Stimulated activated CD4-positive, alpha-beta T cell treated with anti-CD3 and anti-CD28 coated beads, Interleukin-12 subunit alpha, Interleukin-12 subunit beta, amount 100 ng/mL, for 24 hours (primary cell): Measurements from ENCODE around the gene RGS5.

Experiments used
- DNase-seq, 2 experiments: peaks; one replicate each; pipeline ENCODE4 v3.0.0-alpha.2; 2020; ENCODE audit warnings: low read depth in 2 of 2

RGS5 gene

GRCh38 chr1:163145435-163145834 is 57.3 kb downstream of the RGS5 start:
- no peak for DNase-seq

- no peak for DNase-seq
Observed at GRCh38 chr1:163144418-163144817, 58.3 kb downstream of the RGS5 start.

- DNase-seq: no peak
Observed at GRCh38 chr1:163142152-163142551, 60.6 kb downstream of the RGS5 start.

- DNase-seq: no peak
Observed at GRCh38 chr1:163141556-163141955, 61.2 kb downstream of the RGS5 start.

DNA sequence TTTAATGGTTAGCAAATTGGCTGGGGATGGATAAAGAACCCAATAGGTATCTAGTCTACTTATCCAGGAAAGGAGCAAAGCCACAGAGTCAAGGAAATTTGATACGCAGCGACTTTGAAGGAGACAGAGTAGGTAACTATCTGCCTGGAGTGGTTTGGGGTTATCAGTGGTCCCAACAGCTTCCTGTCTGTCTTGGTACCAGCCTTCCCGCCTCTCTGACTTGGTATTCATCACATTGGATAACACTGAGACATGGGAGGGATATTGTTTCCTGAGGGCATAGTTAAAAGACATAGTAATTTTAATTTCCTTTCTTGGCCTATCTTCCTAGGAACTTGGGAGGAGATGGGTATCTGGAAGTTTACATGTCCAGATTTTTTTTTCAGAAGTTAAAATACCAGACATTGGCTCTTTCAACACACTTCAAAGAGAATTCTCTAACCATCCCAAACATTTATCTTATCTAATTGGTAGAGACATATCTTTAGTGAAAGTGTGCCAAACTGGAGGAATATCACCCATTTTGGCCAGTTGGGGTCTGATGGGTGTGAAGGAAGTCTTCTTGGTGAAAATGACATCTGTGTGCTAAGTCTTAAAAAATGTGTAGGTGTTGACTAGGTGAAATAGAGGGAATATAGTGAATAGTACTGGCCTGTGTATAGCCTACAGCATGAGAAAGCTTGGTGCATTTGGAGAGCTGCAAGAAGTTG is 65.0 kb downstream of the RGS5 start:
- DNase-seq: no peak

- DNase-seq: no peak
Observed at GRCh38 chr1:163131981-163132380, 70.7 kb downstream of the RGS5 start.

GRCh38 chr1:163130225-163130856 is 72.4 kb downstream of the RGS5 start:
- no peak for DNase-seq

GRCh38 chr1:163128282-163128681 is 74.4 kb downstream of the RGS5 start:
- DNase-seq: no peak

- DNase-seq: no peak
Observed at GRCh38 chr1:163124812-163125211, 77.9 kb downstream of the RGS5 start.

GRCh38 chr1:163120372-163120771 is 82.3 kb downstream of the RGS5 start:
- no peak for DNase-seq

GRCh38 chr1:163119707-163120106 is 83.0 kb downstream of the RGS5 start:
- DNase-seq: no peak

DNA sequence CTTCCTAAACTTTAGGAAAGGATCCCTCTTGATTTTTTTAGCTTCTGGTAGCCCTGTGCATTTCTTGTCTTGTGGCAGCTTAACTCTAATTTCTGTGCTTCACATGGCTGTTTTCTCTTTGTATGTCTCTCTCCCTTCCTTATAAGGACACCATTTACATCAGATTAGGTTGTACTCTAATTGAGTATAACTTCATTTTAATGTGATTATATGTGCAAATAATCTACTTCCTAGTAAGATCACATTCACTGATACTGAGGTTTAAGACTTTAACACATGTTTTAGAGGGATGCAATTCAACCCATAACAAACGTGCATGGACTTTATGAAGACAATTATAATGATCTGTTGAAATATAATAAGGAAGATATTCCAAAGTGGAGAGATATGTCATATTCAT is 86.8 kb downstream of the RGS5 start:
- DNase-seq: no peak

DNA sequence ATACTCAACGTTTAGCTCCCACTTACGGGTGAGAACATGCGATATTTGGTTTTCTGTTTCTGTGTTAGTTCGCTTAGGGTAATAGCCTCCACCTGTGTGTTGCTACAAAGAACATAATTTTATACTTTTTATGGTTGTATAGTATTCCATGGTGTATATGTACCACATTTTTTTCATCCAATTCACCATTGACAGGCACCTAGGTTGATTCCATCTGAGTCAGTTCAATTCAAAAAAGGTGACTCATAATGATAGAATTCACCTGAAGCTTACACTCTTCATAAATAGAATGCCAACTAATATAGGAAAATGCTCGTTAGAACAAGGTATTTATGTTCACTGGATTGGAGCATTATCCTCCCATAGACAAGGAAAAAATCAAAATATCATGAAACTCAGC is 95.1 kb downstream of the RGS5 start:
- DNase-seq: no peak

DNA sequence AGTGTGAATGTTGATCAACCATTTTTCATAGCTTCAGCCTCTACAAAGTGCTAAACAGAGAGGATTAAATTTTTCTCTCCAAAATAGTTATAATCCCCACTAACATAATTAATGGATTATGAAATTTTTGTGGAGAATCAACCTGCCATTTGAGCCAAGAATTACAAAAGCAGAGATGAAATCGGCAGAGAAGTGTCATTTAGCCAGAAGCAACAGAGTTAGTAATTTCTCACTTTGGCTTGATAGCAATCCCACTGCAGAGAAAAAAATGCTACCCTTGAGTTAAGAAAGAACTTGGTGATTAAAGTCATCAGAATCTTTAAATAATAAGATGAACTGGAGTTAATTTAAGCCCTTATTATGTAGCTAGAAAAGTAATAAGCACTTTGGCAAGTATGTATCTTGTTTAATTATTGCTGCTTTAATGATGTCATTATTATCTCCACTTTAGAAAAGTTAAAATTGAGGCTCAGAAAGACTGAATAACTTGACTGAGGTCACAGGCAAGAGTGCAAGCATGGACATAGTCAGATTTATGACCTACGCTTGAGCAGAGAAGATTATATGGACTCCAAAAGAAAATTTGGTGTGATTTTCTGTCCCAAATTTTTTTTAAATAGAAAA is 96.2 kb downstream of the RGS5 start:
- no peak for DNase-seq

DNA sequence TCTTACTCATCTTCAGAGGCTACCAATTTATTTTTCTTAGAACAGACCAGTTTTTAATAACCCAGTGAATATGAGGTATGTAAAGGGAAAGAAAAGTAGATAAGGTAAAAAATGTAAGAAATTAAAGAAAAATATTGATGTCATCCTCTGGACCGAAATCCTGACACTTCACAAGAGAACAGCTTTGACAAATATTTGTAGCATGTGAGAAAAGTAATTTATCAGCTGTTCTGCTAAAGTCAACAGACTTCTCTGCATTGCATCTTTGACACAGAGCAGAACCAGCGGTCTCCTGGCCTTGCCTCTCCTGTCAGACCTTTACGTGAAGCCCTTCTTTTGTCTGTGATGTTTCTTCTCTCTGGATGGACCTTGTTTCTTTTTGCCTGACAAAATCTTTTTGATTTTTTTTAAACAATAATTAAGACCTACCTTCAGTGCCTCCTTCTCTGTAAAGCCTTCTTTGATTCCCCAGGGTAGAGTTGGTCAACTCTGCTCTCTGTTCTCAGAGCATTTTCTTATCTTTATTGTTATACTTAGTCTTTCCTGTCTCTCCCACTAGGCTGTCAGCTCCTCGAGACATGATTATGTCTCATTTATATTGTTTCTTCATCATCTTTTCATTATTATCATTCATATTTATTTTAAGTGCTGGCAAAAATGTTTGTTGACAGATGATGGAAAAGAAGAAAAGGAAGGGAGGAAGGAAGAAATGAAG is 98.2 kb downstream of the RGS5 start:
- DNase-seq: no peak

GRCh38 chr1:163102590-163102989 is 100.1 kb downstream of the RGS5 start:
- DNase-seq: no peak

DNA sequence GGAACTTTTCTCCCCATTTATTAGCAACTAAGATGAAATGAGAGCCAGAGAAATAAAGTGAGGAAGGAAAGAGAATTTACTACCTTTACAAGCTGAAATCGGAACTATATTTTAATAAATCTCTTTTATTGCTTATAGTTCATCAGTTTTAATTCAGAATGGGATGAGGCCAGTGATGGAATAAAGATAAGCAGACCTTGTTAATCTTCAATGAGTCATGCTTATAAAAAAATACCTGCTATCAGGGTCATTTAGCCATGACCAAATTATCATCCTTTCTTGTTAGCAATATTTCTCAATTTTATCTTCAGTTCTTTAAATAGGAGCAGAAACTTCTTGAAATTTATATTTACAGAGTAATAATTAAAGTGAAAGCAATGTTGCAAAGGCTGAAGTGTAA is 107.5 kb downstream of the RGS5 start:
- DNase-seq: no peak

GRCh38 chr1:163094589-163094988 is 108.1 kb downstream of the RGS5 start:
- no peak for DNase-seq

DNA sequence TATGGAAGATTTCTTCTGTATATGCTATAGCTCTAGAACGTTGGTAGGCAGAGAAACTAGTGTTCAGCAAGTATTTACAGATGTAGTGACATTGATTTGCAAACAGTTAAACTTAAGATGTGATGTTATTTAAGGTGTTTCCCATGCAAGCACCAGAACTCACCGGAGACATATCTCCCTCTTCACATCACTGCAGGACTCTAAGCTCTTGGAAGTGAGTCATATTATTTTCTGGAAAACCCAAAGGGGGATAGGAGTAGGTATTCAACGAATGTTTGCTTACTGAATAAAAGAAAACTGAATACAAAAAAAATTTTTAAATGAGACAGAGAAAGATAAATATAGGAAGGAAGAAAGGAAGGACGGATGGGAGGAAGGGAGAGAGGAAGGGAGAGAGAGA is 108.5 kb downstream of the RGS5 start:
- DNase-seq: no peak

- no peak for DNase-seq
Observed at GRCh38 chr1:163093579-163093978, 109.1 kb downstream of the RGS5 start.

- DNase-seq: no peak
Observed at GRCh38 chr1:163093169-163093568, 109.5 kb downstream of the RGS5 start.
